Measurements from ENCODE around the gene VKORC1L1.

VKORC1L1 gene

DNA sequence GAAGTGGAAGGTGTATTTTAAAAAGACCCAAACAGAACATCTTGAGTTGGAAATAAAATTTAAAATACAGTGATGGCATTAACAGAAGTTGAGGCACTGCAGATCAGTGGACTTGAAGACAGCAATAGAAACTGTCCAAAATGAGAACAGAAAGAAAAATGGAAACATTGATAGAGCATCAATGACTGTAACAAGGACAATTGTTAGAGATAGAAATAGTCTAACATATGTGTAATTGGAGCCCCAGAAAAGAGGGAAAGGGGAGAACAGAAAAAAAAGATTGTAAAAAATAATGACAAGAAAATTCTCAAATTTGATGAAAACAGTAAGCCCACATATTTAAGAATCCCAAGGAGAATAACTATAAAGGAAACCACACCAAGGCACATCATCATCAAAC is 29.4 kb downstream of the VKORC1L1 start:
- TF ChIP-seq YY1 (IDR thresholded peaks at IDR 0.05; ENCODE audit: low read depth): no peak
- TF ChIP-seq TEAD4 (IDR thresholded peaks at IDR 0.05): no peak
- no peak for TF ChIP-seq TAF1 (IDR thresholded peaks at IDR 0.05; ENCODE audit: low read depth)
- TF ChIP-seq RAD21 (IDR thresholded peaks at IDR 0.05; ENCODE audit: low read depth): no peak
- TF ChIP-seq EGR1 (IDR thresholded peaks at IDR 0.05): no peak
- no peak for TF ChIP-seq NFIC (IDR thresholded peaks at IDR 0.05)
- TF ChIP-seq, protein P1, sequence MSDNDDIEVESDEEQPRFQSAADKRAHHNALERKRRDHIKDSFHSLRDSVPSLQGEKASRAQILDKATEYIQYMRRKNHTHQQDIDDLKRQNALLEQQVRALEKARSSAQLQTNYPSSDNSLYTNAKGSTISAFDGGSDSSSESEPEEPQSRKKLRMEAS (IDR thresholded peaks at IDR 0.05): no peak
- no peak for TF ChIP-seq TCF12 (IDR thresholded peaks at IDR 0.05; ENCODE audit: low read depth)
- no peak for TF ChIP-seq CEBPB (IDR thresholded peaks at IDR 0.05)
- TF ChIP-seq, protein P2, sequence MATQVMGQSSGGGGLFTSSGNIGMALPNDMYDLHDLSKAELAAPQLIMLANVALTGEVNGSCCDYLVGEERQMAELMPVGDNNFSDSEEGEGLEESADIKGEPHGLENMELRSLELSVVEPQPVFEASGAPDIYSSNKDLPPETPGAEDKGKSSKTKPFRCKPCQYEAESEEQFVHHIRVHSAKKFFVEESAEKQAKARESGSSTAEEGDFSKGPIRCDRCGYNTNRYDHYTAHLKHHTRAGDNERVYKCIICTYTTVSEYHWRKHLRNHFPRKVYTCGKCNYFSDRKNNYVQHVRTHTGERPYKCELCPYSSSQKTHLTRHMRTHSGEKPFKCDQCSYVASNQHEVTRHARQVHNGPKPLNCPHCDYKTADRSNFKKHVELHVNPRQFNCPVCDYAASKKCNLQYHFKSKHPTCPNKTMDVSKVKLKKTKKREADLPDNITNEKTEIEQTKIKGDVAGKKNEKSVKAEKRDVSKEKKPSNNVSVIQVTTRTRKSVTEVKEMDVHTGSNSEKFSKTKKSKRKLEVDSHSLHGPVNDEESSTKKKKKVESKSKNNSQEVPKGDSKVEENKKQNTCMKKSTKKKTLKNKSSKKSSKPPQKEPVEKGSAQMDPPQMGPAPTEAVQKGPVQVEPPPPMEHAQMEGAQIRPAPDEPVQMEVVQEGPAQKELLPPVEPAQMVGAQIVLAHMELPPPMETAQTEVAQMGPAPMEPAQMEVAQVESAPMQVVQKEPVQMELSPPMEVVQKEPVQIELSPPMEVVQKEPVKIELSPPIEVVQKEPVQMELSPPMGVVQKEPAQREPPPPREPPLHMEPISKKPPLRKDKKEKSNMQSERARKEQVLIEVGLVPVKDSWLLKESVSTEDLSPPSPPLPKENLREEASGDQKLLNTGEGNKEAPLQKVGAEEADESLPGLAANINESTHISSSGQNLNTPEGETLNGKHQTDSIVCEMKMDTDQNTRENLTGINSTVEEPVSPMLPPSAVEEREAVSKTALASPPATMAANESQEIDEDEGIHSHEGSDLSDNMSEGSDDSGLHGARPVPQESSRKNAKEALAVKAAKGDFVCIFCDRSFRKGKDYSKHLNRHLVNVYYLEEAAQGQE (IDR thresholded peaks at IDR 0.05; ENCODE audit: low read depth): no peak

DNA sequence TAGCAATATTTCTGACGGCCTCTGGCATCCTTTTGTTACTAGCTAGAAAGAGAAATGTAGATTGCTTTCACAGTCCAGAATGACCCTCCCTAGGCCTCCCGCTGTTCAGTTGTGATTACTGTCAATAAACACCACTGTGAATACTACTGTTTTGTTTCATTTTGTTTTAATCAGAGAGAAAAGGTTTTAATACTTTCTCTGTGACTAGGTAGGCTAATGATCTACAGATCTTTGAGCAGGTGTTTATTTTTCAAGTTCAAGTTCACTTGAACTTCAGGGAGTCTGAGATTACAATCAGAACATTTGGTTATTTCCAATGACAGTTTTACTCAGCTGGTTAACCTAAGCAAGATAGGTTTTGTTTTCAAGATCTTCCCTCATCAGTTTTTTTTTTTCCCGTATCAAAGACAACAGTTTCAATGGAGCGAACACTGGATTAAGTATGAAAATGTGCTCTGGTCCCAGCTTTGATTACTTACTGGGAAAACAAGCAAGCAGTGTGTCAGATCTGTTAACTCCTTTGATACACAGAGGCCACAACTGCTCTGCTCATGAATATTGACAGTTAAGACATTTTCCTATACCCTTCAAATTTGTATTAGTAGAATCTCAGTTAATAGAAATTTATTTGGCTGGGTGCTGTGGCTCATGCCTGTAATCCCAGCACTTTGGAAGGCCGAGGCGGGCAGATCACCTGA is 34.8 kb downstream of the VKORC1L1 start:
- TF ChIP-seq, protein P2 (IDR thresholded peaks at IDR 0.05; ENCODE audit: low read depth): no peak
- TF ChIP-seq YY1 (IDR thresholded peaks at IDR 0.05; ENCODE audit: low read depth) (no peak), EP300 (IDR thresholded peaks at IDR 0.05; ENCODE audit: borderline replicate concordance) (no peak), ZBTB7A (IDR thresholded peaks at IDR 0.05; ENCODE audit: low read depth) (no peak), TEAD4 (IDR thresholded peaks at IDR 0.05) (no peak), CREB1 (IDR thresholded peaks at IDR 0.05; ENCODE audit: low read depth) (no peak), EGR1 (IDR thresholded peaks at IDR 0.05) (no peak), NFIC (IDR thresholded peaks at IDR 0.05) (no peak), CEBPB (IDR thresholded peaks at IDR 0.05) (no peak), RAD21 (IDR thresholded peaks at IDR 0.05; ENCODE audit: low read depth) (no peak), FOXM1 (IDR thresholded peaks at IDR 0.05; ENCODE audit: borderline replicate concordance, low read depth) (no peak), TCF12 (IDR thresholded peaks at IDR 0.05; ENCODE audit: low read depth) (no peak), TAF1 (IDR thresholded peaks at IDR 0.05; ENCODE audit: low read depth) (no peak)
- TF ChIP-seq, protein P3, sequence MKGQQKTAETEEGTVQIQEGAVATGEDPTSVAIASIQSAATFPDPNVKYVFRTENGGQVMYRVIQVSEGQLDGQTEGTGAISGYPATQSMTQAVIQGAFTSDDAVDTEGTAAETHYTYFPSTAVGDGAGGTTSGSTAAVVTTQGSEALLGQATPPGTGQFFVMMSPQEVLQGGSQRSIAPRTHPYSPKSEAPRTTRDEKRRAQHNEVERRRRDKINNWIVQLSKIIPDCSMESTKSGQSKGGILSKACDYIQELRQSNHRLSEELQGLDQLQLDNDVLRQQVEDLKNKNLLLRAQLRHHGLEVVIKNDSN (IDR thresholded peaks at IDR 0.05): no peak
- TF ChIP-seq, protein P1 (IDR thresholded peaks at IDR 0.05): no peak

DNA sequence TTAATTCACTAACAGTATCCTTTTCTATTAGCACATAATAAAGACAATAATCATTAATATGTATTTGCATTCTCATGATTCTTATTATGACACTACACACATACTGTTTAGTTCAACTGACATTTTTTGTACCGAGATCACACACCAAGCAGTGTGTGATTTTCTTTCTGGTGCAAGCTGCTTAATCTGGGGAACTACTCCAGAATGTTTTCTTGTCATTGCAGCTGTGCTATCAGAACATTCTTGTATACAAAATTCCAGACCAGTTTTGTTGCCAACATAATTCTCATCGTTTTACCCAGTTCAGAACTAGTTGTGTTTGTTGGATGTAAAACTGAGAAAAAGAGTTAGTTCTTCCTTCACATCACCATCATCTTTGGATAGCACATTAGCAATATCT is 37.4 kb downstream of the VKORC1L1 start:
- no peak for TF ChIP-seq YY1 (IDR thresholded peaks at IDR 0.05; ENCODE audit: low read depth)
- no peak for TF ChIP-seq ZBTB7A (IDR thresholded peaks at IDR 0.05; ENCODE audit: low read depth)
- TF ChIP-seq, protein P1 (IDR thresholded peaks at IDR 0.05): no peak
- TF ChIP-seq TEAD4 (IDR thresholded peaks at IDR 0.05): no peak
- no peak for TF ChIP-seq EGR1 (IDR thresholded peaks at IDR 0.05)
- no peak for TF ChIP-seq TCF12 (IDR thresholded peaks at IDR 0.05; ENCODE audit: low read depth)
- TF ChIP-seq, protein P2 (IDR thresholded peaks at IDR 0.05; ENCODE audit: low read depth): no peak
- no peak for TF ChIP-seq NFIC (IDR thresholded peaks at IDR 0.05)
- no peak for TF ChIP-seq EP300 (IDR thresholded peaks at IDR 0.05; ENCODE audit: borderline replicate concordance)
- TF ChIP-seq TAF1 (IDR thresholded peaks at IDR 0.05; ENCODE audit: low read depth): no peak
- no peak for TF ChIP-seq CREB1 (IDR thresholded peaks at IDR 0.05; ENCODE audit: low read depth)
- TF ChIP-seq FOXM1 (IDR thresholded peaks at IDR 0.05; ENCODE audit: borderline replicate concordance, low read depth): no peak
- TF ChIP-seq, protein P3 (IDR thresholded peaks at IDR 0.05): no peak
- TF ChIP-seq RAD21 (IDR thresholded peaks at IDR 0.05; ENCODE audit: low read depth): no peak
- no peak for TF ChIP-seq CEBPB (IDR thresholded peaks at IDR 0.05)

DNA sequence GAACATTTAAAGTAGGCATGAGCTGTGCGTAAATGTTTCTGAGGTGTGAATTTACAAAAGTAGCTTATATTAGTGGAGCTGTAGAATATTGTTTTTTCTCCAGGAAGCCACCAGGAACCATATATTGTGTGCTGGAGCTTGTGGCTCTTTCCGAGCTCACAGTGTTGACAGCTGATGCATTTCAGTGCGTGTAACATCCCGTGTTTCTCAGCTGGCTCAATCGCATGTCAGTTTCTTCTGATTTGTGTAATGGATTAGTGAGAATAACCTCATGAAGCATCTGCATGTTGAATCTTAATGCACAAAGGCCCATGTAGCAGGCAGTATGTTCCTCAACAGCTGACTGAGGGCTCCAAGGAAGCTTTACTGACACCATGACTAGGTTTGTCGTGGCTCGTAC is 39.4 kb downstream of the VKORC1L1 start:
- TF ChIP-seq TEAD4 (IDR thresholded peaks at IDR 0.05) (no peak), EP300 (IDR thresholded peaks at IDR 0.05; ENCODE audit: borderline replicate concordance) (no peak), CEBPB (IDR thresholded peaks at IDR 0.05) (no peak), NFIC (IDR thresholded peaks at IDR 0.05) (no peak)
